Fibroblast of villous mesenchyme (primary cell): Measurements from ENCODE around the gene KLHDC7B. TPM values are rescaled to one million over a fixed set of nuclear protein-coding genes. Genes with fewer than 3 reads are reported as not detected.
A peak's percentile ranks its signal among the peaks of the same experiment; 100 is the strongest.

Source experiments
- DNase-seq: peaks from one replicate; pipeline ENCODE4 v3.0.0-alpha.2; 2010; ENCODE audit warnings: low read depth
- H3K4me3 ChIP-seq: 2 replicates; pipeline ENCODE4 v1.5.1; 2011; ENCODE audit warnings: low read depth, mild to moderate bottlenecking, low read length
- CTCF ChIP-seq: IDR thresholded peaks from 2 replicates; pipeline ENCODE4 v1.5.1; 2012; ENCODE audit warnings: low read depth, mild to moderate bottlenecking, low read length; ENCODE audit not compliant: insufficient read depth
- total RNA-seq: library from RNA; depleted of rRNA; stranded (reverse); fragments of >200 nt; gene quantifications from 2 replicates; pipeline ENCODE4 v1.2.3, GENCODE V29; 2012

Gene KLHDC7B
- total RNA-seq, 1 donor = not detected

DNA sequence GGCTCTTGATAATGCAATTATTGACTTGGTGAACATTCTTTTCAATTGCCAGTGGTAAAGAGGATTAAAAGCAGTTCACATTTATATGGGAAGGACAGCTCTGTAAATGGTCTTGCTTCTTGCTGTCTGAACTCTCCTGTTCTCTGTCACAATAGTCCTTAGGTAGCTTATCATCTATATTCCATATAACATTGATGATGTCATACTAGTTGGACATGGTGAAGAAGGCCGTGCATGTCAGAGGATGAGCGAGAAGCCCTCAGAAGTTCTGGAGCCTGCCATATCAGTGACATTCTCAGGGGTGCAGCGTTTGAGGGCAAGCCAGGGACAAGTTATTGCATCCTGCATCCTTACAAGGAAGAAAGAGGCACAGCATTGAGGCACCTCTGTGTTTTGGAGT lies 39.5 kb downstream of the KLHDC7B start:
- TF ChIP-seq CTCF = no peak
- DNase-seq = no peak
- no peak overlapping the region for H3K4me3 ChIP-seq

DNA sequence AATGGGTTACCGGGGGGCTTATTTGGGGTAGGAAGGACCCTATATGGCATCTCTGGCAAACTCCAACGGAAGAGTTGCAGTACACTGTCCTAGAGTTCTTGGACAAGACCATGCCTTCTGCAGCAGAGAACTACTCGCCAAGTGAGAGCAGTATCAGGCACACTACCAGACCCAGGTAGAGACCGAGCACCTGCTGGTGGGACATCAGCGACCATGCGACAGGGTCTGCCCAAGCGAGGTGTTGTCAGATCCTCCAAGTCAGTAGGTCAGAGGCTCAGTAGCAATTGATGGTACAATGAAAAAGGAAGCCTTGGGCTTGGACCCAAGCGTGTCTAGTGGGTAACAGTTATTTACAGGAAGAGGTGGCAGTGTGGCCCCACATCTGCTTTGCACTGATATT lies 40.1 kb downstream of the KLHDC7B start:
- no peak for TF ChIP-seq CTCF
- H3K4me3 ChIP-seq = no peak overlapping the region
- DNase-seq = no peak

DNA sequence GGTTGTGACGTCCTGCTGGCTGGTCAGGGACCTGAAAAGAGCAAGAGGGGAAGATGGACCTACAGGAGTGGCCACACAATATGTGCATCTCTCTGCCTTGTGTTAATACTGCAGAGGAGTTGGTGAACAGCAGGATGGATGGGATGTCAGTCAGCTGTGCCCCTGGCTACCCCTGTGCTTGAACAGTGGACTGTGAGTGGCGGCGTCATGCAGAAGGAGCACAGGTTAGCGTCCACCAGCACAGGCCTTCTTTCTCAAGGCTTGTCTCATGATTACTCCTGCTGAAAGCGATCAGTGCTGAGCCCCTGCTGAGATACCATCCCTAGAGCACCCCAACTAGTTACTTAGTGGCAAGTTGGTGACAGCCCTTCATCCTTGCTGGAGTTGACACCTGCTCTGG lies 40.7 kb downstream of the KLHDC7B start:
- no peak for TF ChIP-seq CTCF
- no peak overlapping the region for H3K4me3 ChIP-seq
- DNase-seq = no peak

DNA sequence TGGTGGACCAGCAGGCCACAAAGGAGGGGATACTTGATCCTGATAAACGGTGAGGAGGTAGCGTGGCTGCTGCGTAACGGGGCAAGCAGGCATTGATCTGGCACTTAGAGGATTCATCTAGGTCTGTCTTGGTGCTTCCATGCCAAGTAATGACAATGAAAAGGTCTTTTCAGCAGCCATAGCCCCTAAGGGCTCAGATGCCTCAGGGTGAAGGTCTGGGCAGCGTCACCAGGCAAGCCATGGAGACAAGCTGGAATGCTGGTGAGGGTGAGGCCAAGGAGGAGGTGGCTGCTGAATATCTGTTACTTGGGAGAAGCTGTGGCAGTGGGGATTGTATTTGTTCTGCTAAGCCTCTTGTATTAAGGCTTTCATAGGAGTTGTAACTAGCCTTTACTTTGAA lies 41.7 kb downstream of the KLHDC7B start:
- no peak for TF ChIP-seq CTCF
- no peak for DNase-seq
- no peak overlapping the region for H3K4me3 ChIP-seq

GRCh38 chr22:50595189-50595588 lies 49.5 kb downstream of the KLHDC7B start:
- no peak for DNase-seq
- H3K4me3 ChIP-seq = no peak overlapping the region

GRCh38 chr22:50597097-50597496 lies 51.4 kb downstream of the KLHDC7B start:
- no peak for DNase-seq
- no peak overlapping the region for H3K4me3 ChIP-seq
- TF ChIP-seq CTCF = no peak

More at GRCh38 chr22:50595189-50595588, 49.5 kb downstream of the KLHDC7B start:
- TF ChIP-seq CTCF = no peak

- TF ChIP-seq CTCF = no peak
- H3K4me3 ChIP-seq = no peak overlapping the region
- peak; percentile 40 for DNase-seq
Measured at GRCh38 chr22:50599816-50600455, 54.2 kb downstream of the KLHDC7B start.
